IPS-20b (cell line): ENCODE measurements around the gene CEMIP2.
A peak's percentile ranks its signal among the peaks of the same experiment; 100 is the strongest.

Source experiments
- H3K27ac ChIP-seq: one replicate; pipeline ENCODE4 v1.5.1; 2013; ENCODE audit warnings: low read length
- H3K27me3 ChIP-seq: 2 replicates; pipeline ENCODE4 v1.6.1; 2013; ENCODE audit warnings: mild to moderate bottlenecking, low read length, inconsistent platforms; ENCODE audit not compliant: insufficient read depth
- H3K36me3 ChIP-seq: 2 replicates; pipeline ENCODE4 v1.6.1; 2013; ENCODE audit warnings: low read depth, mild to moderate bottlenecking, inconsistent platforms, low read length, moderate library complexity; ENCODE audit not compliant: insufficient read depth
- H3K4me1 ChIP-seq: 2 replicates; pipeline ENCODE4 v1.6.1; 2013; ENCODE audit warnings: mild to moderate bottlenecking, control low read depth, inconsistent platforms, low read length, moderate library complexity; ENCODE audit not compliant: insufficient read depth
- H3K4me3 ChIP-seq: 2 replicates; pipeline ENCODE4 v1.5.1; 2013; ENCODE audit warnings: mild to moderate bottlenecking, low read length, inconsistent platforms
- H3K9ac ChIP-seq: 2 replicates; pipeline ENCODE4 v1.6.1; 2013; ENCODE audit warnings: low read depth, mild to moderate bottlenecking, inconsistent platforms, low read length, moderate library complexity
- H3K9me3 ChIP-seq: 2 replicates; pipeline ENCODE4 v1.6.1; 2013; ENCODE audit warnings: mild to moderate bottlenecking, low read depth, low read length, inconsistent platforms; ENCODE audit not compliant: insufficient read depth

Gene CEMIP2

DNA sequence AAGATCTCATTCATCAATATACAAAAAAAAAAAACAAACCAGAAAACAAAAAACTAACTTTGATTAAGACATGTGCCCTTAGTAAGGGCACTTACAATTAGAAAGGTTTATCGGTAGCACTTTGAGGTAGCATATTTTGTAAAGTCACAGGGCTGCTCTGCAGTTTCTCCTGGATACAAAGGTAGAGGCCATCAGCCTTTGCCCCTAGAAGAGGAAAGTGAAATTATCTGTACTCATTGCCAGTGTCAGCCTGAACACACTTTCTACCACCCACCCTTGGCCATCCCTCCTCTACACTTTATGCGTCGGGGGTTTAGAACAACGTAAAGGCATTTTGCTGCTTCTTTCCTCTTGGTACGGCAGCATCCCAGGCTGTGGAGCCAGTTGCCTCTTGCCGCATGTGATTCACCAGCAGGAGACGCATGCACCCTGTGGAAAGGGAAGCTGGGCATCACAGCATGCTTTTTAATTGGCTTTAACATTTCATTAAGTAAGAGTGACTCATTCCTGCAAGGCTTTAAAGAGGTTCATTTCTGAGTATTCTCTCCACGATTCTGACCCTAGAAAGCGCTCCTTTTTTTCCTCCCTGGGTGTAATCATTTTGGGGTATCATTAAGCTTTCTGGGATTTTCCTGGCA is 84.6 kb downstream of the CEMIP2 start:
- H3K4me1 ChIP-seq, result peaks cover 29% of the 10 kb centered on the region
- no peak overlapping the region for H3K27ac ChIP-seq
- H3K27me3 ChIP-seq, result no peaks in the 10 kb centered on the region
- H3K9me3 ChIP-seq, result no peaks in the 10 kb centered on the region
- peaks cover 42% of the 10 kb centered on the region for H3K36me3 ChIP-seq
- no peak overlapping the region; the same call in 1 of the 2 replicates for H3K4me3 ChIP-seq
- H3K9ac ChIP-seq, result peak overlapping the region; percentile 56; the same call in 1 of the 2 replicates

DNA sequence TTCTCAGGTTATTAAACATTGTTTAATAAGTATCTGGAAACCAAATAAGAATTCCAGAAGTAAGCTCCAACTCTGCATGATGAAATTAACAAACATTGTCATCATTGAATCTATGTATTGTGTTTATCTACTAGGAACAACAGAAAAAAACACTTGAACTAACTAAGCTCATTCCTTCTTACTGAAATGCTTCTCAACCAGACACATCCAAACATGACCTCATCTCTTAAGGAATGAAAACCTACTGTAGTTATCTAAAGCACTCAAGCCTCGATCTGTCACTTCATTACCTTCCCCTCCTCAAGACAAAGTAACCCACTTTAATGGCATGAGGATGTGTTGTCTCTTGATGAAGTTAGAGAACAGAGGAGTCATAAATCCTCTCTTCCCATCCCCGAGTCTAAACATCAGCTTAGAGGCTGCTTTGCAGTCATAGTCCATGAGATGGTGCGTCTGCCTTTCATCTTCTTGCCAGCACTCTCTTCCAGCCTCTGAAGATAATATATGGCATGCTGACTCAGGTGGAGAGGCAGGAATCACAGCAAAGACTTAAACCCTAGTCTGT is 86.5 kb downstream of the CEMIP2 start:
- Histone ChIP-seq H3K9ac (no peak overlapping the region), H3K4me1 (peaks cover 29% of the 10 kb centered on the region), H3K27me3 (no peaks in the 10 kb centered on the region)

DNA sequence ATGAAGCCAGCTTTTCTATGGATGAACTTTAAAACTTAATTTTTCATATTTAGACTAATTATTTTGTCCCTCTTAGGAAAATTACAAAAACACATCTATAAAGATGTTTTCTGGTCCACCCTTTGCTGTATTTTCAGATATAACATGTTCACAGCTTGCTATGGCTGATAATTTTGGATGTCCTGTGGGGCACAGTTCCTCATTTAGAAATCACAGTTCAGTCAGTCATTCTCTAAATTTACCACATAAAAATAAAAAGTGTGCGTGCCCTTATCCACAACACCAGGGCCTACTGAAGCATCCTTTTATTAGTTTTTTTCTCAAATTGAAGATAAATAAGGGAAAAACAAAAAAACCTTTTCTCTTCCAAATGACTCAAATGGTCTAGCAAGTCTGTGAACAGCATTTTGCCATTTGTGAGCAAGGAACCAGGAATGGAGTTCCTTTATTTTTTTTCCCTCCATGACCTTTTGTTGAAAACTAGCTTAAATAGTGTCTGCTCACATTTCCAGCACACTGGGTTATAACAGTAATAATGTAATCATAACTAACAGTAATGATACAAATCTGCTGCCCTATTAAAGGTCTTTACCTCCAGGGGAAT is 87.1 kb downstream of the CEMIP2 start:
- peaks cover 28% of the 10 kb centered on the region for H3K4me1 ChIP-seq
- H3K9ac ChIP-seq, result no peak overlapping the region
- no peak overlapping the region for H3K4me3 ChIP-seq
- H3K9me3 ChIP-seq, result no peaks in the 10 kb centered on the region; the same call in 1 of the 2 replicates
- H3K36me3 ChIP-seq, result peaks cover 17% of the 10 kb centered on the region
- H3K27me3 ChIP-seq, result no peaks in the 10 kb centered on the region
- no peak overlapping the region for H3K27ac ChIP-seq

More for the DNA sequence above, 86.5 kb downstream of the CEMIP2 start:
- Histone ChIP-seq H3K27ac (no peak overlapping the region), H3K36me3 (peaks cover 23% of the 10 kb centered on the region), H3K9me3 (no peaks in the 10 kb centered on the region), H3K4me3 (no peak overlapping the region)

DNA sequence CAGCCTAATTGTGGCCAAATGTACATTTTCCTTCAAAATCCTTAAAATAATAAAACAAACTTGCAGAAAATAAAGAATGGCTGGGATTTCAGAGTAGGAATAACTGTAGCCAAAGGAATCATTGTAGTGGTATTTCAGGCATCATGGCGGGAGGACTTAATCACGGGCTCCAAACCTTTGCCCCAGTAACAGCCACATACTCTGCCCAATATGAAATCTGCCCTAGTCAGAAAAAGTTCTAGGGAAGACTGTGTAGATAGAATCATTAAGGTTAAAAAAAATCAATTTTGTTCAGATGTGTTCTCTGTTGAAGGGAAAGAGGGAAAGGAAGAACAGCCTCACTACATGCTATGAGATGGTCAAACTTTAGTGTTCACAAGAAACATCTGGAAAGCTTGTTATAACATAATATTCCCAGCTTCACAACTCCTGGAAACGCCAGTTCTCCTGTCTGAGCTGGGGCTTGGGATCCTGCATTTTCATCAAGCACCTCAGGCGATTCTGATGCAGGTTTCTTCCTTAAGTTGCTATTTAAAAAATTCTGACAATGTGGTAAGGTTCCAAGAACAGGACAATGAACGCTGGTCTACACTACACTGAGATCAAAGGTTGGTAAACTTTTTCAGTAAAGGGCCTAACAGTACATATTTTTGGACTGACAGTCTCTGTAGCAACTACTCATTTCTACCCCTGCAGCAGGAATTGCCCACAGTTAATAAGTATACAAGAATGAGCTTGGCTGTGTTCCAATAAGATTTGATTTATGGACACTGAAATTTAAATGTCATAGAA is 87.9 kb downstream of the CEMIP2 start:
- no peak overlapping the region for H3K27ac ChIP-seq
- H3K4me3 ChIP-seq, result no peak overlapping the region
- H3K36me3 ChIP-seq, result peaks cover 9% of the 10 kb centered on the region
- H3K27me3 ChIP-seq, result no peaks in the 10 kb centered on the region
- H3K9ac ChIP-seq, result no peak overlapping the region
- H3K4me1 ChIP-seq, result peaks cover 20% of the 10 kb centered on the region
- peaks cover 4% of the 10 kb centered on the region; the same call in 1 of the 2 replicates for H3K9me3 ChIP-seq

DNA sequence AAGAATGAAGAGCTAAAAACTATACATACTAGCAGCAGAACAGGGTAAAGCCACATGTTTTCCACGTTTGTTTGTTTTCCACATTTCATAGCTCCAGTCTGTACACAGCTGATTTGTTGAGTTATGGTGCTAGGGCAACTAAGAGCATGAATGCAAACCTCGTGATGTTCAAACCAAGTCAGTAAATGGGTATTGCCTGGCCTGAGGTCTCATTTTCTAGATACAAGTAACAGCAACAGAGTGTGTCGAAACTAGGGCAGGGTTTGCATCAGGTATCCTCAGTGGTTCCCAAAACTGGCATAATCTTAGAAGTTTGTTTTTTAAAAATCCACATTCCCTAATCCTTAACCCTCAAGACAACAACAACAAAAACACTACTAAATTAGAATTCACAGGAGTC is 89.3 kb downstream of the CEMIP2 start:
- Histone ChIP-seq H3K27me3 (no peaks in the 10 kb centered on the region), H3K4me3 (no peak overlapping the region), H3K9ac (no peak overlapping the region), H3K36me3 (no peaks in the 10 kb centered on the region), H3K4me1 (peaks cover 8% of the 10 kb centered on the region), H3K27ac (no peak overlapping the region), H3K9me3 (peaks cover 4% of the 10 kb centered on the region; the same call in 1 of the 2 replicates)

DNA sequence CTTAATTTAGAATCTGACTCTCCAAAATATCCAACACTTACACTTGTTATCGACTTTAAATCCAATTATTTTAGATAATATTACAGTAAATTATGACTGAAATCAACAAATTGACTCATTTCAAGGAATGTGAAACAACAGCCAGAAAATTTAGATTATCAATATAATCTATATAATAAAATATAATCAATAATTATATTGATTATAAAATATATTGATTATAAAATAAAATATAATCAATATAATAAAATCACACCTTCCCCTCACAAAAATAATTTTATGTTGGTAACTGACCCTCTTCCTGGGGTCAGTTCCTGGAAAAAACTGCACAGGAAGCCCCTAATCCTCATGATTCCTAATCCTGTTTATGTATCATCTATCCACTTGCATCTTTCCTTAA is 91.1 kb downstream of the CEMIP2 start:
- Histone ChIP-seq H3K36me3 (no peaks in the 10 kb centered on the region), H3K4me1 (peaks cover 4% of the 10 kb centered on the region; the same call in 1 of the 2 replicates), H3K9me3 (peaks cover 4% of the 10 kb centered on the region; the same call in 1 of the 2 replicates), H3K27me3 (no peaks in the 10 kb centered on the region), H3K4me3 (no peak overlapping the region), H3K9ac (no peak overlapping the region), H3K27ac (no peak overlapping the region)

DNA sequence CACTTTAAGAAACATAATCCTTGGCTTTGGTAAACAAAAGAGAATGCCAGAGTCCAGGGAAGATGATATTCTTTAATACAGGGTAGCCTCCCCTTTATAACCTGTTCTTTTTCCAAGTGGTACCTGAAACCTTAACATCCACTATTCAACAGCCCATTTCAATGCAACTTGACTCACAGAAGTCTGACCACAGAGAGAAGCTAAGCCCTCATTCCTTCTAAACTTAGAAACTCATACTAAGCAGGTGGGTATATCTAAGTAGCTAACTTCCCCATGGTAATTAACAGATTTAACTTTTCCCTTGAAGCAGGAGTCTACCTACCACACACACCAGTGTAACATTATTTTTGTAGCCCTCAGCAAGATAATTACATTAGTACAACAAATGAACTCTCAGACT is 91.9 kb downstream of the CEMIP2 start:
- Histone ChIP-seq H3K4me3 (no peak overlapping the region), H3K36me3 (no peaks in the 10 kb centered on the region), H3K9me3 (peaks cover 4% of the 10 kb centered on the region; the same call in 1 of the 2 replicates), H3K4me1 (no peaks in the 10 kb centered on the region), H3K27ac (no peak overlapping the region), H3K27me3 (no peaks in the 10 kb centered on the region), H3K9ac (no peak overlapping the region)

DNA sequence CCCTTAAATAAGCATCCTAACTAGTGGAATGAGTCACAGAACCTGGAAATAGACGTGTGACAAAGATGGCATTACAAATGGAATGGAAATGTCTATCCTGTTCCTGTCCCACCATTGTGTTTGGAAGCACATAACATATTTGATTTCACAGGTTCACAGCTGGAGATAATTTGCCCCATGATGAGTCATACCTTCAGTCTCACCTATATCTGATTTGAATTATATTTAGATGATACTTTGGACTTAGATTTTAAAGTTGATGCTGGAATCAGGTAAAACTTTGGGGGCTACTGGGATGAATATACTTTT is 92.5 kb downstream of the CEMIP2 start:
- Histone ChIP-seq H3K4me3 (no peak overlapping the region), H3K4me1 (no peaks in the 10 kb centered on the region)

DNA sequence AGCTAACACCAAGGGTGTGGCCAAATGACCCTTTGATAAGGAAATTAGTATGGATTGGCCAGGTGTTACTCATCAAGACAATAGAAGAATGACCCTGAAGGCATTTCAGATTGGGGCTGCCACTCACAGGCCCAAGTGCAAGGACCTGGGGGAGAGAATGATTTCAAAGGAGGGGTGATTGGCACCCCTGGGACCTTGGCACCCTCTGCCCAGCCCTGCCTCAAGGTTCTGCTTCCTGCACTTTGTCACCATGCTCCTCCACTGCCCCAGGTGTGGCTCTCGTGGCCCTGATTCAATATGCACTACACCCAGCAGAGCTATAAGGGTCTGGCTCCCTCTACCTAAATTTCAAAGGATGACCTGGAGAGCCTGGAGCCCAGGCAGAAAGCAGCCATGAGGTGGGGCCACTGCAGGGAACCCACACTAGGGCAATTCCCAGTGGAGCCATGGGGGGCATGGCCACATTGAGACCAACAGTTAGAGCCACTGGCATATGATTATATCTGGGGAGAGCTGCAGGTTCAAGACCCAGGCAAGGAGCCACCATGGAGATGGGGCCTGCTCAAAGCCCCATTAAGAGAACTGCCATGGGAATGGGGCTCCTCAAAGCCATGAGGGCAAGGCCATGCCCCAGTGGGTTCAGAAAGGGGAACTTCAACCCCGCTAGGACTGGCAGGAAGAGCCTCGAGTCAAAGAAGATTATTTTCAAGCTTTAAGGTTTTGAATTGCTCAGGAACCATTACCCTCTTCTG is 93.0 kb downstream of the CEMIP2 start:
- Histone ChIP-seq H3K27me3 (no peaks in the 10 kb centered on the region), H3K36me3 (no peaks in the 10 kb centered on the region), H3K9ac (no peak overlapping the region), H3K9me3 (peaks cover 4% of the 10 kb centered on the region; the same call in 1 of the 2 replicates), H3K4me3 (no peak overlapping the region), H3K27ac (no peak overlapping the region), H3K4me1 (no peaks in the 10 kb centered on the region)

More for the DNA sequence above, 92.5 kb downstream of the CEMIP2 start:
- peaks cover 4% of the 10 kb centered on the region; the same call in 1 of the 2 replicates for H3K9me3 ChIP-seq
- no peaks in the 10 kb centered on the region for H3K36me3 ChIP-seq
- no peaks in the 10 kb centered on the region for H3K27me3 ChIP-seq
- H3K27ac ChIP-seq, result no peak overlapping the region
- no peak overlapping the region for H3K9ac ChIP-seq

DNA sequence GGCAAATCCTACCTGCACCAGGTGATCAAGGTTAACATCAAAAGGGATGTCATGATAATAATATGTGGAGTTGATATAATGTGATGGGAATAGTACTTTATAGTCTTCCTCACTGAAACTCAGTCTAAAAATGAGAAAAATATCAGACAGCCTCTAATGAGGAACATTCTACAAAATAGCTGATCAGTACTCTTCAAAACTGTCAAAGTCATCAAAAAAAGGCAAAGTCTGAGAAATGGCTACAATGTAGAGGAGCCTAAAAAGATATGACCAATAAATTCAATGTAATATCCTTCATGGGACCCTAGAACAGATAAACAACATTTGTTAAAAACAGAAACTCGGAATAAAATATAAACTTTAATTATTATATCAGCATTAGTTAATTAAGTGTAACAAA is 95.7 kb downstream of the CEMIP2 start:
- no peak overlapping the region for H3K4me3 ChIP-seq
- H3K27me3 ChIP-seq, result no peaks in the 10 kb centered on the region
- H3K27ac ChIP-seq, result no peak overlapping the region
- H3K36me3 ChIP-seq, result no peaks in the 10 kb centered on the region
- no peak overlapping the region for H3K9ac ChIP-seq
- no peaks in the 10 kb centered on the region for H3K4me1 ChIP-seq
- H3K9me3 ChIP-seq, result peaks cover 4% of the 10 kb centered on the region; the same call in 1 of the 2 replicates

DNA sequence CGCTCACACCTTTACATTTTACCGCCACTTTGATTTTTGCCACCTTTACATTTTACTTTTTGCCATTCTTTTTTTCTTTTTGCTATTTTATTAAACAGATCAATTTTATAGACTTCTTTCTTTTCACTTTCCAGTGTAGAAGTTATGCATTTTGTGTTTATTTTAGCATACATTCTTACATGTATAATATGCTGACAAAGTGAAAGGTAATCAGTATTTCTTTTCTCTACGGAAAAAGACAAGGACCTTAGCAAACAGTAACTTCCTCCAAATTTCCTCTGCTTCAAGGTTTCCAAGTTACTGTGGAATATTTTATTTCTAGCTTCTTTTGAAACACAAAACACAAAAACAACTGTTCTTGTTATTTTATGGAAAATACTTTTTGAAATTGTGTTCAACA is 97.0 kb downstream of the CEMIP2 start:
- no peaks in the 10 kb centered on the region for H3K27me3 ChIP-seq
- H3K4me3 ChIP-seq, result no peak overlapping the region
- no peak overlapping the region for H3K27ac ChIP-seq
- H3K9me3 ChIP-seq, result peaks cover 4% of the 10 kb centered on the region; the same call in 1 of the 2 replicates
- H3K36me3 ChIP-seq, result no peaks in the 10 kb centered on the region
- H3K9ac ChIP-seq, result no peak overlapping the region
- no peaks in the 10 kb centered on the region for H3K4me1 ChIP-seq
